Measurements from ENCODE around the gene DYNLT2.

GRCh38 chr6:169702840-169703246 is 48.5 kb downstream of the DYNLT2 start:
- TF ChIP-seq CTCF (IDR thresholded peaks at IDR 0.05) (no peak), ETV6 (CRISPR knock-in tag; IDR thresholded peaks at IDR 0.05) (no peak), CREB1 (CRISPR knock-in tag; IDR thresholded peaks at IDR 0.05) (no peak), ZNF138 (CRISPR knock-in tag; conservative IDR thresholded peaks at IDR 0.05) (no peak), FOXJ3 (CRISPR knock-in tag; IDR thresholded peaks at IDR 0.05; ENCODE audit: borderline replicate concordance) (no peak)
- TF ChIP-seq, protein P1, sequence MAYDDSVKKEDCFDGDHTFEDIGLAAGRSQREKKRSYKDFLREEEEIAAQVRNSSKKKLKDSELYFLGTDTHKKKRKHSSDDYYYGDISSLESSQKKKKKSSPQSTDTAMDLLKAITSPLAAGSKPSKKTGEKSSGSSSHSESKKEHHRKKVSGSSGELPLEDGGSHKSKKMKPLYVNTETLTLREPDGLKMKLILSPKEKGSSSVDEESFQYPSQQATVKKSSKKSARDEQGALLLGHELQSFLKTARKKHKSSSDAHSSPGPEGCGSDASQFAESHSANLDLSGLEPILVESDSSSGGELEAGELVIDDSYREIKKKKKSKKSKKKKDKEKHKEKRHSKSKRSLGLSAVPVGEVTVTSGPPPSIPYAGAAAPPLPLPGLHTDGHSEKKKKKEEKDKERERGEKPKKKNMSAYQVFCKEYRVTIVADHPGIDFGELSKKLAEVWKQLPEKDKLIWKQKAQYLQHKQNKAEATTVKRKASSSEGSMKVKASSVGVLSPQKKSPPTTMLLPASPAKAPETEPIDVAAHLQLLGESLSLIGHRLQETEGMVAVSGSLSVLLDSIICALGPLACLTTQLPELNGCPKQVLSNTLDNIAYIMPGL (CRISPR knock-in tag; IDR thresholded peaks at IDR 0.05): no peak
